Right lobe of liver (tissue), 6 donors: Measurements from ENCODE around the gene COL9A1. TPM values are rescaled to one million over a fixed set of nuclear protein-coding genes. Genes with fewer than 3 reads are reported as not detected.
A peak's percentile ranks its signal among the peaks of the same experiment; 100 is the strongest.

Experiments used
- ATAC-seq, 4 donors: fragments of 200-7000 bp; cut with Tn5 transposase; one replicate each; pipeline ENCODE4 v1.9.1; 2020; ENCODE audit warnings: mild to moderate bottlenecking in 4 of 4, moderate library complexity in 4 of 4
- DNase-seq, 3 donors: peaks; one replicate each; pipeline ENCODE4 v3.0.0-alpha.2; 2020
- H3K27ac ChIP-seq, 3 donors: fragments of 200-600 bp; one replicate each; pipeline ENCODE4 v1.8.0; 2022
- H3K27me3 ChIP-seq, 2 donors: fragments of 200-600 bp; one replicate each; pipeline ENCODE4 v1.8.0; 2022
- H3K36me3 ChIP-seq, 4 donors: fragments of 200-600 bp; sonication (generic) in 1 of 4; one replicate each; pipeline versions ENCODE4 v1.5.1 to v1.8.0; 2017 to 2022; ENCODE audit warnings: control low read depth in 1 of 4
- H3K4me1 ChIP-seq, 4 donors: fragments of 200-600 bp; sonication (generic) in 1 of 4; one replicate each; pipeline versions ENCODE4 v1.5.1 to v1.8.0; 2017 to 2022; ENCODE audit warnings: control low read depth in 1 of 4
- H3K4me3 ChIP-seq, 3 donors: fragments of 200-600 bp; one replicate each; pipeline ENCODE4 v1.8.0; 2022
- H3K9me3 ChIP-seq, 4 donors: fragments of 200-600 bp; sonication (generic) in 1 of 4; one replicate each; pipeline versions ENCODE4 v1.5.1 to v1.8.0; 2017 to 2022; ENCODE audit warnings: control low read depth in 1 of 4
- POLR2A ChIP-seq: fragments of 450-650 bp; IDR thresholded peaks from one replicate; pipeline ENCODE4 v1.6.1; 2017; ENCODE audit warnings: antibody characterized with exemption, mild to moderate bottlenecking
- WGBS: methylation state at CpG from one replicate; pipeline ENCODE4 v1.1.6; 2018; ENCODE audit warnings: low coverage, low lambda C conversion rate; ENCODE audit not compliant: insufficient coverage; ENCODE audit errors: missing lambda C conversion rate; 5-methylcytosine and 5-hydroxymethylcytosine counted together
- intact Hi-C, 2 donors: fragments of 100-400 bp; cut with DNase I; formaldehyde crosslinking; loops; one replicate each; pipeline versions ENCODE4 v1.11.2 to v1.14.1; 2022
- total RNA-seq, 6 experiments: library from RNA; depleted of rRNA in 2 of 6; stranded (reverse); fragments of >200 nt in 2 of 6; fragmentation: NEBNext Ultra II Directional in 3 of 6; extraction: Animal tissue kit (Norgen Biotek cat#: 25700) in 3 of 6; gene quantifications; one replicate each; pipeline versions ENCODE4 v1.1.0 to v1.2.4, GENCODE V29; 2016 to 2023
- TF ChIP-seq, protein P1 (sequence below), 4 donors: fragments of 200-600 bp in 3 of 4; fragments of 450-650 bp in 1 of 4; IDR thresholded peaks; one replicate each; pipeline versions ENCODE4 v1.5.1 to v1.8.0; 2016 to 2022; ENCODE audit warnings: antibody characterized with exemption in 4 of 4, mild to moderate bottlenecking in 2 of 4
- donor health status: DM: no; HTN: yes; CAD: no.
- donor health status: DM: no; HTN: no; CAD: no.
- donor health status: DM: no; HTN: no; CAD: no.
- donor health status: DM: no; HTN: yes; CAD: no.
- donor health status: DM: no; HTN: yes; CAD: no.

COL9A1 gene
- total RNA-seq, 6 experiments from 2014 or later, result 0.11 TPM; not detected in 5

DNA sequence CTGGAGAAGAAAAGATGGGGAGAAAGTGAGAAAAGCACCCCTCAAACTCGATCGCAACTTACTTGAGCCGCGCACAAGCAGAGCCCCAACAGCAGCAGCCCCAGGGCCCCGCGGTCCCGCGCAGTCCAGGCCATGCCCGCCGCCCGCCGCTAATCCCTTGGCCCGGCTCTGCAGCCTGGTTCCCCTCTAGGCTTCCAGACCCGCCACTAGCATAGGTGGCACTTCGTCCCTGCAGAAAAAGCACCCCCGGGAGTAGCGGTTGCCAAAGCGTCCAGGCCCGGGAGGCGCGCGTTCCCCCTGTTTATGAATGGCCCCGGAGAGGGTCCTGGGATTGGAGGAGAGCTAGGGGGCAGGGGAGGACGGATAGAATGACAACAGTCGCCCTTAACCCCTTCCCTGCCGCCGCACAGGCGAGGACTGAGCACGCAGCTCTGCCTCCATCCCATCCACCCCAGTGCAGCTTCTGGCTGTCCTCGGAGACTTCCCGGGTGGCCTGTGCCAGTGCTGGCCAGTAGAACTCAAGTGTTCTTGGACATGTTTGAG is 19.9 kb downstream of the COL9A1 start:
- Histone ChIP-seq H3K36me3 (no peaks in the 10 kb centered on the region), H3K4me1 (no peaks in the 10 kb centered on the region), H3K27me3 (peaks cover 0 to 5% of the 10 kb centered on the region in 2 donors), H3K4me3 (no peak overlapping the region), H3K27ac (no peak overlapping the region), H3K9me3 (no peaks in the 10 kb centered on the region)
- 0% methylated on average over 3 of the region's 31 CpGs for WGBS
- peak in 1 of 4 donors; percentile 22 for ATAC-seq
- DNase-seq, result no peak
- TF ChIP-seq, protein P1, sequence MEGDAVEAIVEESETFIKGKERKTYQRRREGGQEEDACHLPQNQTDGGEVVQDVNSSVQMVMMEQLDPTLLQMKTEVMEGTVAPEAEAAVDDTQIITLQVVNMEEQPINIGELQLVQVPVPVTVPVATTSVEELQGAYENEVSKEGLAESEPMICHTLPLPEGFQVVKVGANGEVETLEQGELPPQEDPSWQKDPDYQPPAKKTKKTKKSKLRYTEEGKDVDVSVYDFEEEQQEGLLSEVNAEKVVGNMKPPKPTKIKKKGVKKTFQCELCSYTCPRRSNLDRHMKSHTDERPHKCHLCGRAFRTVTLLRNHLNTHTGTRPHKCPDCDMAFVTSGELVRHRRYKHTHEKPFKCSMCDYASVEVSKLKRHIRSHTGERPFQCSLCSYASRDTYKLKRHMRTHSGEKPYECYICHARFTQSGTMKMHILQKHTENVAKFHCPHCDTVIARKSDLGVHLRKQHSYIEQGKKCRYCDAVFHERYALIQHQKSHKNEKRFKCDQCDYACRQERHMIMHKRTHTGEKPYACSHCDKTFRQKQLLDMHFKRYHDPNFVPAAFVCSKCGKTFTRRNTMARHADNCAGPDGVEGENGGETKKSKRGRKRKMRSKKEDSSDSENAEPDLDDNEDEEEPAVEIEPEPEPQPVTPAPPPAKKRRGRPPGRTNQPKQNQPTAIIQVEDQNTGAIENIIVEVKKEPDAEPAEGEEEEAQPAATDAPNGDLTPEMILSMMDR (IDR thresholded peaks at IDR 0.05), result no peak
- TF ChIP-seq POLR2A, result no peak
- intact Hi-C loops, result no loop called here

DNA sequence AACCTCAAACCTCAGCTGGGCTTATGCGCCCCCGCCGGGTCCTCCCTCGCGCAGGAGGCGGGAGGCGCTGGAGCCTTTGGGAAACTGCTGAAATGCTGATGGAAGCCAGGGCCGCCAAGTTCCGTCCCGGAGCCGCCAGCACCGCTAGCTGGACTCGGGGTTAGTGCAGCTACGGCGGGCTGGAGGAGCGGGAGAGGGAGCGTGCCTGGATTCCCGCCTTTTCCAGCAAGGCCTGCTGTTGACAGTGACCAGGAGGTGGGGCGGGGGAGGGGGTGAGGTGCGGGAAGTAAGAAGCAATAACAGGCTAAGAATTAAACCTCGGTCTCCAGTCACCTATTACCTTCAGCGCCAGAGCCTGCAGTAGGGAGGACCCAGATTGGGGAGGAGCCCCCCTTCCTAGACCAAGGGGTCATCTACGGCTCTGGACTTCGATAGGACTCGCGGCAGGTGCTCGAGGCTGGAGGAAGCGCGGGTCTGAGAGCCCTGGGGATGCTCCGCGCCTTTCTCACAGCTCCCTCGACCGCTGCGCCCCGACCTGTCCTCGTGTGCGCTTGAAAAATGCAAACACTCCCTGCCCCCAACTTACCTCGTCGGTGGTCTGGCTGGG is 20.5 kb downstream of the COL9A1 start:
- H3K4me3 ChIP-seq, result no peak overlapping the region
- WGBS, result 6% methylated on average over 12 of the region's 39 CpGs
- TF ChIP-seq POLR2A, result no peak
- TF ChIP-seq, protein P1 (IDR thresholded peaks at IDR 0.05), result no peak
- H3K9me3 ChIP-seq, result no peaks in the 10 kb centered on the region
- H3K27me3 ChIP-seq, result peaks cover 0 to 5% of the 10 kb centered on the region in 2 donors
- intact Hi-C loops, result no loop called here
- H3K4me1 ChIP-seq, result no peaks in the 10 kb centered on the region
- no peaks in the 10 kb centered on the region for H3K36me3 ChIP-seq
- DNase-seq (no peak), ATAC-seq (peak in 3 of 4 donors; percentile 20 to 35 (median 33))
- no peak overlapping the region for H3K27ac ChIP-seq

DNA sequence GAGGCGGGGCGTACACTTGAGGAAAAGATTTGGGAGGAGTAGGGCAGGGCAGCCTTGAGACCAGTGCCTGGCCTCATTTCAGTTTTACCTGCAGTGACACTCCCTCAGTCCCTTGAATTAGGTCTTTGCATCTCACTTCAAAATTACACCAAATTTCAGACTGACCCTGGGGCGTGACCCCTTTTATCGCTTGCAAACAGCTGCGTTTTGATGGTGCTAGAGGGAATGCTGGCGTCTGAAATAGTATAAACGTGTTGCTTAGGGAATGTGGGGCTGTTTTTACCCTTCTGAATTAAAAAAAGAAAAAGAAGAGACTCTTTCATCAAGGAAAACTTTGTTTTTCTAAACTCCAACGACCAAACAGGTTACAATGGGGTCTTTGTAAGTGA is 21.0 kb downstream of the COL9A1 start:
- WGBS, result 19% methylated on average over 6 of the region's 8 CpGs
- no peaks in the 10 kb centered on the region for H3K36me3 ChIP-seq
- H3K27me3 ChIP-seq, result peaks cover 0 to 5% of the 10 kb centered on the region in 2 donors
- H3K9me3 ChIP-seq, result no peaks in the 10 kb centered on the region
- no peak overlapping the region for H3K27ac ChIP-seq
- H3K4me1 ChIP-seq, result no peaks in the 10 kb centered on the region
- intact Hi-C loops, result no loop called here
- ATAC-seq, result no peak
- H3K4me3 ChIP-seq, result no peak overlapping the region
- no peak for TF ChIP-seq POLR2A
- TF ChIP-seq, protein P1 (IDR thresholded peaks at IDR 0.05), result no peak
- DNase-seq, result no peak

DNA sequence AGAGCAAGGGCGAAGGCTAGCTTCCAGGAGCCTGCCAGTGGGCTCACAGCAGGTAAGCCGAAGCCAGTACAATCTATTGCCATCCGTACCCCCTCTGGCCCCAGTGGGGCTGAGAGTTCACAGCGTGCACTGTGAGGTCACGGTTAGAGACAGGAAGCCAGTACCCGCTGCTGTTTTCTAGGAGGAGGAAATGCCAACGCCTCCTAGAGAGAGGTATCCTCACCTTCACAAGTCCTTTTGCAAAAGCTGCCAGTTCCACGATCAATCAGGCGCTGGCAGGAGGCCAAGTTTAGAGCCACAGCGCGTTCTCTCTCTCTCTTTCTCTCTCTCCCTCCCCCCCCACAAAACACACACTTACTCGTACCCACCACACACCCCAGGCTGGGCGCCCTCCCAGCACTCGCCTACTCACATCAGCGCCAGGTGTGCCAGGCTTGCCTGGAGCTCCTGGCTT is 22.5 kb downstream of the COL9A1 start:
- H3K36me3 ChIP-seq, result no peaks in the 10 kb centered on the region
- no peaks in the 10 kb centered on the region for H3K4me1 ChIP-seq
- 19% methylated on average over 11 of the region's 15 CpGs for WGBS
- no peak overlapping the region for H3K4me3 ChIP-seq
- ATAC-seq (peak; percentile 23 to 45 (median 40)), DNase-seq (peak; percentile 54 to 69 (median 67))
- TF ChIP-seq POLR2A, result no peak
- TF ChIP-seq, protein P1 (IDR thresholded peaks at IDR 0.05), result no peak
- H3K27ac ChIP-seq, result no peak overlapping the region
- peaks cover 0 to 5% of the 10 kb centered on the region in 2 donors for H3K27me3 ChIP-seq
- intact Hi-C loops, result no loop called here
- no peaks in the 10 kb centered on the region for H3K9me3 ChIP-seq
